SIG-M5 (cell line): ENCODE measurements around the gene RFC4.
"Not testable (repeated sequence)": the region's sequence is repeated elsewhere in the genome, so short reads cannot be mapped to it uniquely, and the experiment has no call there.

Source experiments
- DNase-seq: peaks from one replicate; lab custom pipeline; 2025; lab: John Stamatoyannopoulos, UW

RFC4 gene

DNA sequence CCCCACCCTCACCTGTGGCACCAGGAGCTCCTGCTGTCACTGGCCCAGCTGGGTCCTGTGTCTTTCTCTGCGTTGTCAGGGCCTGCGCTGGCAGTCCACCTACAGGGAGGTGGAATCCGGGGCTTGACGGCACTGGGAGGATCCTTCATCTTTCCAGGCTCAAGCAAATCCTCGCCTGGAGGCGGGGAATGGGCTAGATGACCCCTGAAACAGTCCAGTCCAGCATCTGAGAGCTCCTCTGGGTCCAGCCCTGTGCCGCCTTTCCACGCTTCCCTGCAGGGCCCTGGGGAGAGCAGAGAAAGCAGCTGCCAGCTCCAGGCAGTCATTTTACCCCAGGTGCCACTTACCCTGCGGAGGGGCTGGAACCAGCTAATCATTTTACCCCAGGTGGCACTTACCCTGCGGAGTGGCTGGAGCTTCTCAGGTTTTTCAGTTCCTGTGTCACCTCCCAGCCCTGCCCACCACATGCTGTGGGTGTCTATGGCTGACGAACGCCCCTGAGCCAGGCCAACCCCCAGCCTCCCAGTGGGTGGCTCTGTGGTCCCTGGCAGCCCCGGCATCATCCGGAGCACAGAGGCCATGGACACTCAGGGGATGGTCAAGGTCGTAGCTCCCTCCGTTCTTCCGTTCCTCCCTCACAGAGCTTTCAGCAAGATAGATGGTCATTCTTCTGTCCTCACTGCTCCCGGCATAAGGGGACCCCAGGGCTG lies 18.3 kb upstream of the RFC4 start:
- no peak for DNase-seq

DNA sequence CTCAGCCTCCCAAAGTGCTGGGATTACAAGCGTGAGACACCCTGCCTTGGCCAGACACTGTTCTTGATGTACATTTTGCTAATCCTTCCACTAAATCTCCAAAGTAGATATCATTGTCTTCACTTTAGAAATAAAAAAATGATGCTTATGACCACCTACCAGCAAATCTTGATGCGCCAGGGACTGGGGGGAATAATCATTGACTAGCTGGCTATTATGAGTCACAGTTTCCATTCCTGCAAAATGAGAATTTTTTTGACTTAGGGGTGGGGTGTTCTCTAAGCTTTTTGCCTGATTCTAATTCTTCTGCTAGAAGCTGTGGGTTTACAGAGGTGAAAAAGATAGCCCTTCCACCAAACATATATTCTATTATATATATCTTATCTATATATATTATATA lies 17.1 kb upstream of the RFC4 start:
- DNase-seq: no peak

DNA sequence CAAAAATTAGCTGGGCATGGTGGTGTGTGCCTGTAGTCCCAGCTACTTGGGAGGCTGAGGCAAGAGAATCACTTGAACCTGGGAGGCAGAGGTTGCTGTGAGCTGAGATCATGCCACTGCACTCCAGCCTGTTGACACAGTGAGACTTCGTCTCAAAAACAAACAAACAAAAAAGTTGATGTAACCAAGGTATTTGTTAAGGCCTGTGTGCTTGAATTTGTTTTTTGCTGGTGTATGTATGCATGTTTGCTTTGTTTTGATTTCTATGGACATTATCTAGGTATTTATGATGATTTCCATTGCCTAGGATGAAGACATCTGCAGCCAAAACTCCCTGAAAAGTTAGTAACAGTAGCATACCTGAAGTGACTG lies 16.1 kb upstream of the RFC4 start:
- DNase-seq: not testable (repeated sequence)

DNA sequence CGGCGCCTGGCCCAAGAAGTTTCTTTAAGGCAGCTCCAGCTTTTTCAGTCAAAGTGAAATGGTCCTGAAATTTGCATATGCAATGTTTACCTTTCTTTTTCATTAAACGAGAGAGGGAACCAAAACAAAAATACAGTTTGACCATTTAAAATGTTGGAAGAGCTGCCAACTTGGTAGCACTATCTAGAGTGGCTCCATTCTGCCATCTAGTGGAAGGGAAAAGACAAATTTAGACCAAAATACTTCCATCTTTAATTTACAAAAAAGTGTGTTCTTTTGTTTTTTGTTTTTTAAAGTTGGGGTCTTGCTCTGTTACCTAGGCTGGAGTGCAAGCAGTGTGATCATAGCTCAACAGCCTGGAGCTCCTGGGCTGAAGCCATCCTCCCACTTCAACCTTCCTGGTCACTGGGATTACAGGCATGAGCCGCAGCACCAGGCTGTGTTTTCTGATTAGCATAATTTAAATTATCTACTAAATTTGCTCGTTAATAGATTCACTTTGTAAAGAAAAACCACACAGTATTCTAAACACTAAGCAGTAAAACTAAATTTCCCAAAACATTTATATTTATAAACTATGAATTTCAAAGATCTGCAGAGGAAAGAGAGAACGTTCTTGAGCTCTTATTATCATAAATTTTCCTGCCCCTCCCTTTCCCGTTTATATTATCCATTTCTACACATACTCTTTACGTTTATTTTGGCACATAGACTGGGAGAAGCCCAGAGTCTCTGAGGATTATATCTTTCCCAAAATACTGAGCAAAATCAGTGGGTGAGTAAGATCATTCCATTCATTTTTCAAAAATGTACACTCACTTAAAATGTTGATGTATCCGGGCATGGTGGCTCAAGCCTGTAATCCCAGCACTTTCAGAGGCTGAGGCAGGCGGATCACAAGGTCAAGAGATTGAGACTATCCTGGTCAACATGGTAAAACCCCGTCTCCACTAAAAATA lies 15.4 kb upstream of the RFC4 start:
- no peak for DNase-seq

DNA sequence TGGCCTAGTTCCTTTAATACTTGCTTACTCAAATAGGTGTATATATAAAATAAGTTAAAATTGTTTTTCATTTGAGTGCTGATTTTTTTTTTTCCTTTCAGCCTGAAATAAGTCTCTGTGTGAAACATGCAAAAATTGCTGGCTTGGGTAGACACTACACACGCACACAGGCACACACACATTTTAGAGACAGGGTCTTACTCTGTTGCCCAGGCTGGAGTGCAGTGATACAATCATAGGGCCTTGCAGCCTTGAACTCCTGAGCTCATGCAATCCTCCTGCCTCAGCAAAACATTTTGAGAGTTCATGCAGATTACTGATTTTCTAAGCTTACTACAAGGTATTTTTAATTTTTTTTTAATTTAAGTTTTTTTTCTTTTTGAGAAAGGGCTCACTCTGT lies 12.7 kb upstream of the RFC4 start:
- no peak for DNase-seq

DNA sequence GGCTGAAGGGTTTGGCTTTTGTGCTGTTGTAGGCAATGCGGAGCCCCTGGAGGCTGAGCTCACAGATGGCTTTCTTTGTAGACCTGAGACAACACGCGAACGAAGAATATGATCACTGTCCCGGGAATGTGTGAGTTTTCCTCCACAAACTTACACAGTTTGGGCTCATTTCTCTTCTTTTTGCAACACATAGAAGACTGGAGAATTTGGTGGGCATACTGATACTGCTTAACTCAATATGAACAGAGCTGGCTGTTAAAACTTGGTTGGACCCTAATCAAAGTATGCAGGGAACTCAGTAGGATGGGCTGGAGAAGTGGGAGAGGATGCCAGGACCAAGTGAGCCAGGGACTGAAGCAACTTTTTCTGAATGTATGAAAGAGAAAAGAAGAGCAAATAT lies 12.2 kb upstream of the RFC4 start:
- no peak for DNase-seq

DNA sequence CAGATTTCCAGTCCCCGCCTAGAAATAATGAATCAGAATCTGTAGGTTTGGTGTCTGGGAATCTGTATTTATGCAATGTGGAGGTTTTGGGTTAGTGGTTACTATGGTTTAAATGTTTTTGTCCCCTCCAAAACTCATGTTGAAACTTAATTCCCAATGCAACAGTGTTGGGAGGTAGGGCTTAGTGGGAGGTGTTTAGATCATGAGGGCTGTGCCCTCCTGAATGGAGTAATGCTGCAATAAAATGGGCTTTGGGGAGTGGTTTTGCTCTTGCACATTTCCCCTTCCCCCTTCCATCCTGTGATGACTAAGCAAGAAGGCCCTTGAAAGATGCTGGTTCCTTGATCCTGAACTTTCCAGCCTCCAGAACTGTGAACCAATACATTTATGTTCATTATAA lies 9.2 kb upstream of the RFC4 start:
- DNase-seq: peak; percentile 32

DNA sequence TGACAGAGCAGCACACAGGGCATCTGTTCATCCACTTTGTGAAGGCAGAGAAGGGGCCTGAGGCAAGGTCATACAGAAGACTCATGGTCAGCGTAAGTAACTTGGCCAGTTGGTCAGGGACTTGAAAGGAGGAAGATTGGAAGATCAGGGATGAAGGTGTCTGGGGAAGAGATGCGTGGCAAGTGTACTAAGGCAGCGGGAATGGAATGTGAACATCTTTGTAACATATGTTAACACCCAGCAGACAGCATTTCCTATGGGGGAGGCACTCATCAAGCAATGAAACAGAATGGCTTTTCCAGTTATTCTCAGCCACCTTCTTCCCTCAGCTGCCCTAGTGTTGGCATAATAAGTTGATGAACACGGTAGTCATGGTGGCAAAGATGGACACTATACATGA lies 7.8 kb upstream of the RFC4 start:
- no peak for DNase-seq

DNA sequence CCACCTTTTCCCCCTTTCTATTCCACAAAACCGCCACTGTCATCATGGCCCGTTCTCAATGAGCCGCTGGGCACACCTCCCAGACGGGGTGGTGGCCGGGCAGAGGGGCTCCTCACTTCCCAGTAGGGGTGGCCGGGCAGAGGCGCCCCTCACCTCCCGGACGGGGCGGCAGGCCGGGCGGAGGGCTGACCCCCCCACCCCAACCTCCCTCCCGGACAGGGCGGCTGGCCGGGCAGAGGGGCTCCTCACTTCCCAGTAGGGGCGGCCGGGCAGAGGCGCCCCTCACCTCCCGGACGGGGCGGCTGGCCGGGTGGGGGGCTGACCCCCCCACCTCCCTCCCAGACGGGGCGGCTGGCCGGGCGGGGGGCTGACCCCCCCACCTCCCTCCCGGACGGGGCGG lies 5.0 kb upstream of the RFC4 start:
- DNase-seq: not testable (repeated sequence)

DNA sequence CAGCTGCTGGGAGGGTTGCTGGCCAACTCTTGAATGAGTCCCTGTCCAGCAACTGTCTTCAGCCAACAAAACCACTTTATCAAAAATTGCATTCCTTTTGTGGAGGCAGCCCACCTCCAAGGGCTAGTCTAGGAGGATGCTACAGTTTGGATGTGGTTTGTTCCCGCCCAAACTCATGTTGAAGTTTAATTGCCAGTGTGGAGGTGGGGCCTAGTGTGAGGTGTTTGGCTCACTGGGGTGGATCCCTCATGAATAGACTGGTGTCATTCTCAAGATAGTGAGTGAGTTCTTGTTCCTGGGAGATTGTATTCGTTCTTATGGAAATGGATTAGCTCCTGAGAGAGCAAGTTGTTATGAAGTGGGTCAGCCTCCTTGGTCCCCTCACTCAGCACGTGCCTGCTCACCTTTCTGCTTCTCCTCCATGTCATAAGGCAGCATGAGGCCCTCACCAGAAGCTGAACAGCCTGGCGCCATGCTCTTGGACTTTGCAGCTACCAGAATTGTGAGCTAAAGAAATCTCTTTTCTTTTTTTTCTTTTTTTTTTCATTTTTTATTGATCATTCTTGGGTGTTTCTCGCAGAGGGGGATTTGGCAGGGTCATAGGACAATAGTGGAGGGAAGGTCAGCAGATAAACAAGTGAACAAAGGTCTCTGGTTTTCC lies 4.2 kb upstream of the RFC4 start:
- DNase-seq: no peak

DNA sequence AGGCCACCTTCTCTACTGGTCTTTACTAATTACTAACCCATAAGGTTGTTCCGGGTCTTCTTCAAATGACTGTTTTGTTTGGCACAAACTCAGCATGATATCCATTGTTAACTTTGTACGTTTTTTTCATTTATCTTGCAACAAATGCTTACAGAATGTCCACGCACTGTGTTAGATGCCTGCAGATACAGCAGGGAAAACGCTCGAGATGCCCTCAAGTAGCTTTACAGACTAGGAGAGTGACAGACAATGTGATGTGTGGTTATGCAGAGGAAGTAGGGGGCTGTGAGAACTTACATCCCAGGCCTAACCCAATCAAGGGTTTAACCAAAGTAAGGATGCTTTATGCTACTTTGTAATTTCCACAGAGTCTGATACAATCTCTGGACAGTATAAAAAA lies 949 bp upstream of the RFC4 start:
- no peak for DNase-seq

DNA sequence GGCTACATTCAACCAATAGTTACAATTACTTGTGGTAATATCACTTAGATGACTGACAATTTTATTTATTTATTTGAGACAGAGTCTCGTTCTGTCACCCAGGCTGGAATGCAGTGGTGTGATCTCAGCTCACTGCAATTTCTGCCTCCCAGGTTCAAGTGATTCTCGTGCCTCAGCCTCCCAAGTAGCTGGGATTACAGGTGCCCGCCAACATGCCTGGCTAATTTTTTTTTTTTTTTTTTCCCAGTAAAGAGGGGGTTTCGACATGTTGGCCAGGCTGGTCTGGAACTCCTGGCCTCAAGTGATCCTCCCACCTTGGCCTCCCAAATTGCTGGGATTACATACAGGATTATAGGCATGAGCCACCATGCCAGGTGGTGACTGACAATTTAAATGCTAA lies 2.8 kb downstream of the RFC4 start:
- not testable (repeated sequence) for DNase-seq

DNA sequence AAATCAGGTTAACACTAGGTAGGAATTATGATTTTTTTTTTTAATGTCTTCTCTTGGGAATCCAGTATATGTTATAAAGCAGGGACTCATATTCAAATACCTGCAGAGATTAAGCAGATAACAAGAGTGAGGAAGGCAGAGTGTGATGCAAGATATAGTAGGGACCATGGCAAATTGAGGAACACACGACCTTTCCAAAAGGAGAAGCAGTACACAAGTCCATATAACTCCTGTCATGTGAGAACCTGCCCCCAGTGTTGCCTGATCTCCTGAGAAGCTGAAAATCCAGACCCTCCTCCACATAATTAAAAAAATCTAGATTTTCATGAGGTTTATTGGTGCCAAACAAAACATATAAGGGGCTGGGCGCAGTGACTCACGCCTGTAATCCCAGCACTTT lies 3.6 kb downstream of the RFC4 start:
- no peak for DNase-seq

DNA sequence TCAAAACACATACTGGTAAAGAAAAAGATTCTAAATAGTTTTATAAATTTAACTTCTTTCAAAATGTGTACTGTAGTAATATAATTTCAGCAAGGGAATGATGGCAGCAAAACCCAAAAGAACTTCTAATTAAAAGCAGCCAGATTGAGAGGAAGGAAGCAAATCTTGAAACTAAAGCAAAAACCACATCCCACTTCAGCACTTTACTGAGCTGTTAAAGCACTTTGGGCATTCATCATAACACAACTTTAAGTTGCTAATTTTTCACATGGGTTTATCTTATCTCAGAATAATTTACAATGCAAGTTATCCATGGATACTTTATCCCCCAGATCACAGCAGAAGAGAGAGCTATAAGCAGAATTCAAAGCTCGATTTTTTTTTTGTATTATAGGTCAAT lies 6.0 kb downstream of the RFC4 start:
- no peak for DNase-seq

DNA sequence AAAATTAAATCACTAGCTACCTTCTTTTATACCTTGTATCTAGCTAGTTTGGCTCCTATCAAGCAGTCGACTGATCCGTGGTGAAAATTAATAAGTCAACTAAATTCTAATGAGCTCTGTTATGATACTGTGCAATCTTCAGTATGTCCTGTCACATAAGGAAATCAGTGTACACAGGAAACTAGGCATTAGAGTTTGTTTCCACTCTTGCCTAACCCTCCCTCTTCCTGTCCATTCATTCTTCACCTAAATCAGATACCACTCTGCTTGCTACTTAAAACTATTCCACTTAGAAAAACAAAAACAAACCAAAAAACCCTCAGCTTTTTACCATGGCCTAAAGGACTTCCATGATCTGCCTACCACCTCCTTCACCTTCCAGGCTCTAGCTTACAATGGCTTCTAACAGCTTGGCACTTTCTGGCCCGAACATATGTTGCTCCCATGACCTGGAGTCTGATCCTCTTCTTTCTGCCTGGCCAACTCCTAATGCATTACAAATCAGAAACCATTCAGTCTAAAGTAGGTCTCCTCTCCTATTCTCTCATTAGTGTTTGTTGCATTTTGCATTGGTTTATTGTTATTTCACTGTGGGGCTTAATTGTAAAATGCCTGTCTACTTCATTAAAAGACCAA lies 7.9 kb downstream of the RFC4 start:
- no peak for DNase-seq

DNA sequence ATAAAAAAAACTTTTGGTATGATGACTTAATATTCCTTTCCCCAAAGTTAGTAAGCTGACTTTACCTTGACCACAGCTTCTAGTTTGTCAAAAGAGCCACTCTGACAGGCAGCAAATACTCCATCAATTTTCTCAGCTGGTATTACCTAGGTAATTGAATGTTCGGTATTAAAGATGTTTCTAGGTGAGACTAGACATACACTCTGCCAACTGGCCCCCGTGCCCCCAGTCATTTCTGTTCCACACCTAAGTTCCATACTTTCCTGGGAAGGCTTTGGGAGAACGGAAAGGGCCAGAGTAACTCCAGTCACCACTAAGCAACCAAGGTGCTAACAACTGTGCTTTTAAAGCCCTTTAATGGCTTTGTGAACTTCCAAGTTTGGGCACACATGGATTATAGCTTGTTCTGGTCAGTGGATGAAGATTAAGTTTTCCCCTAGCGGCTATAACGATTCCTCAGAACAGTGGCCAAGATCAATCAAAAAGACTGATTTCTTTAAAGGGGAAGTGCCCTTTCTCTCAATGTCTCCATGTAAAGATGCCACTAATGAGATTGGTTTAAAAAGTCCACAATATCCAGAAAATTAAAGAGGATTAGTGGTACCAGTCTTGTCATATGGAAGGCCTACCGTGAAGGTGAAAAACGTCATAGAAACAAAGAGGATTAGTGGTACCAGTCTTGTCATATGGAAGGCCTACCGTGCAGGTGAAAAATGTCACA lies 15.9 kb downstream of the RFC4 start:
- DNase-seq: no peak

DNA sequence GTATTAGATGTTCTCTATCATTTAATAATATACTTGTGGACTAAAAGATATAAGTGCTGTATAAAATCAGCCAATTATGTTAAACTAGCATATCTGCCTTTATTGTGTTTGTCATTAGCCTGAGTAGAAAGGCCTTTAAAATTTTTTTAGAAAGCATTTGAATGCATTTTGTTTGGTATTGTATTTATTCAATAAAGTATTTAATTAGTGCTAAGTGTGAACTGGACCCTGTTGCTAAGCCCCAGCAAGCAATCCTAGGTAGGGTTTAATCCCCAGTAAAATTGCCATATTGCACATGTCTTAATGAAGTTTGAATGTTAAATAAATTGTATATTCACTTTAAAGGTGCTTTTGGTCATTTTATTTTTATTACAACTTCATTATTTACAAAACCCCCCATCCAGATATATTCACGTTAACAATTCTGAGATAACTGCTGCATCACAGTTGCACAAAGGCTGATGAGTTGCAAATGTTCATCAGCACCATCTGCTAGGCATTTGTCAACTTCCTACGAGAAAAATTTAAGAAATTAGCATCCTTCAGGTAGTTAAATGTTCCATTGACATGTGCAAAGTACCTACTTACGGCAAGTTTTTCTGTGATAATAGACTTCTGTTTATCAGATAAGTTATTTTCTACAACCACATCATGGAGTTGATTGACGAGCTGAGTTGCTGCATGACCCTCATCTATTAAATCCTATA lies 16.6 kb downstream of the RFC4 start:
- no peak for DNase-seq

DNA sequence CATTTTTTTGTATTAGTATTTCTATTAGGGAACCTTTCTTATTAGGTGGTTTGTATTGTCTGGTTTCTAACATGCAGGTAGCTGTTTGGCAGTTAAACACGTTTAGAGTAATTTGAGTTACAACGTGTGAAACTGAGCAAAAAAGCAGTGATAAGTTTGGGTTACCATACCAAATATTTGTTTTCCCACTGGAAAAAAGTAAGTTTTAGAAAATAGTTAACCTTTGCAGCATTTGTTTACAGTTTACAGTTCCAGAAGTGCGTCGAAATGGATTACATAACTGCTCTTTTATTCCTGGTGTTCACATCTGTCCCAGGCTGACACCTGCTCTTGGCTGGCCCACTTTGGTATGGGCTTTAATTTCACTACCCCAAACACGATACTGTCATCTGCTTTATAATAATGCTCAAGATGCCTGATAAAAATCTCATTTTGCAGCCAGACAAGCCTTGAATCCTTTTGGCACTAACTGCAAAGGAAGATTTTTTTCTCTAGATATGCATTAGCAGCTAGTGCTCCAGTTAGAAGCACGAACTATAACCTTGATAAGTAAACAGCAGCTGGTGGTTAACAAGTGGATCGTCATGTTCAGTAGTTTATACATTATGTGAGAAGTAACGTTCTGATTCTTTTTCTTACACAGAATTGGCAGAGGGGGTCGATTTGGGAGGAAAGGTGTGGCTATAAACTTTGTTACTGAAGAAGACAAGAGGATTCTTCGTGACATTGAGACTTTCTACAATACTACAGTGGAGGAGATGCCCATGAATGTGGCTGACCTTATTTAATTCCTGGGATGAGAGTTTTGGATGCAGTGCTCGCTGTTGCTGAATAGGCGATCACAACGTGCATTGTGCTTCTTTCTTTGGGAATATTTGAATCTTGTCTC lies 17.6 kb downstream of the RFC4 start:
- no peak for DNase-seq

DNA sequence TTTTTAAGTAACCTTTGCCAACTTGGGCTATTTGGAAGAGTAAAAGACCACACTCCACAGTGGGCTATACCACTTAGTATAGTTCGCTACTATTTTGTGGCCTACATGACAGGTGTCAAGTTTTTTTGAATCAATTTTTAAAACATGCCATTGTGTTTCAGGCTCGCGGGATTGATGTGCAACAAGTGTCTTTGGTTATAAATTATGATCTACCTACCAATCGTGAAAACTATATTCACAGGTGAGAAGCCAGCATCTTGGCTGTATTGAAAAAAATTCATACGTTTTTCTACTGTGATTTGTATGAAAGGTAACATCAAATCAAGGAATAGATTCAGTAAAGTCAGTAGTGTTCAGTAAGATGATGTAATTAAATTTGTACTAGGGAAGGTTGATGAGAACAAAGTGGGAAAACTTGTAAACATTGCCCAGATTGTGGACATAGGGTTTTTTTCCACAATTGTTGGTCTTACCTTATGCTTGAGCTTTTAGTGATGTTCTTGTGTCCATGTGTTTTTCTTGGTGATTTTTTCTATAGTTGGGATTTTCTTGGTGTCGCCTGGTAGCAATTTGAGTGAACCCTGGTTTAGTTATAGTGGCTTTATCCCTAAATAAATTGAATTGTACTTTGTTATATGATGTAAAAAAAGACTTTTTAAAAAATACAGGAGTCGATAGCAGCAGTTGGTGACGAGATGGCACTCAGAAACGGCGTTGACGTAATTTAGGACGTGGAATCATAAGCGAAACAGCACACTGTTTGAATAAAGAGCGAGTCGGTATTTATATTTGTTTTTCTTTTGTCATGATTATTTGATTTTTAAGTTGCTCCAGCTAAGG lies 18.4 kb downstream of the RFC4 start:
- no peak for DNase-seq
